ENCODE measurements around the gene ADAMTS17.
"Not testable (repeated sequence)": the region's sequence is repeated elsewhere in the genome, so short reads cannot be mapped to it uniquely, and the experiment has no call there.

Gene ADAMTS17

GRCh38 chr15:99983171-99983885 lies 358.4 kb downstream of the ADAMTS17 start:
- no peak for DNase-seq

GRCh38 chr15:99982662-99983061 lies 359.1 kb downstream of the ADAMTS17 start:
- DNase-seq: no peak

GRCh38 chr15:99981839-99982658 lies 359.7 kb downstream of the ADAMTS17 start:
- DNase-seq: no peak

- DNase-seq: no peak
Observed at GRCh38 chr15:99981191-99981647, 360.6 kb downstream of the ADAMTS17 start.

- DNase-seq: no peak
Observed at GRCh38 chr15:99980752-99981151, 361.0 kb downstream of the ADAMTS17 start.

GRCh38 chr15:99979886-99980285 lies 361.9 kb downstream of the ADAMTS17 start:
- not testable (repeated sequence) for DNase-seq

GRCh38 chr15:99979371-99979770 lies 362.4 kb downstream of the ADAMTS17 start:
- no peak for DNase-seq

GRCh38 chr15:99978426-99978825 lies 363.3 kb downstream of the ADAMTS17 start:
- no peak for DNase-seq

GRCh38 chr15:99977929-99978328 lies 363.8 kb downstream of the ADAMTS17 start:
- no peak for DNase-seq

- DNase-seq: no peak
Observed at GRCh38 chr15:99976811-99977271, 364.9 kb downstream of the ADAMTS17 start.

GRCh38 chr15:99976000-99976399 lies 365.8 kb downstream of the ADAMTS17 start:
- DNase-seq: no peak

- no peak for DNase-seq
Observed at GRCh38 chr15:99974246-99974645, 367.5 kb downstream of the ADAMTS17 start.

- no peak for DNase-seq
Observed at GRCh38 chr15:99973351-99973750, 368.4 kb downstream of the ADAMTS17 start.

- DNase-seq: no peak
Observed at GRCh38 chr15:99970891-99971430, 370.8 kb downstream of the ADAMTS17 start.

GRCh38 chr15:99969261-99969920 lies 372.4 kb downstream of the ADAMTS17 start:
- no peak for DNase-seq

- DNase-seq: no peak
Observed at GRCh38 chr15:99967841-99968371, 373.9 kb downstream of the ADAMTS17 start.

- no peak for DNase-seq
Observed at GRCh38 chr15:99966815-99967214, 375.0 kb downstream of the ADAMTS17 start.

- no peak for DNase-seq
Observed at GRCh38 chr15:99965376-99965775, 376.4 kb downstream of the ADAMTS17 start.

GRCh38 chr15:99963976-99964375 lies 377.8 kb downstream of the ADAMTS17 start:
- DNase-seq: no peak

- DNase-seq: no peak
Observed at GRCh38 chr15:99963096-99963825, 378.5 kb downstream of the ADAMTS17 start.

- no peak for DNase-seq
Observed at GRCh38 chr15:99962006-99962561, 379.7 kb downstream of the ADAMTS17 start.

GRCh38 chr15:99961011-99961441 lies 380.7 kb downstream of the ADAMTS17 start:
- DNase-seq: peak; percentile 4
